GM18526 (cell line): ENCODE data around the gene MLLT1.

ENCODE experiments used
- POLR2A ChIP-seq: IDR thresholded peaks from 3 replicates; pipeline ENCODE4 v1.6.1; 2011; ENCODE audit not compliant: insufficient read length; ENCODE audit errors: extremely low read depth

The MLLT1 gene

GRCh38 chr19:6278740-6279619 lies 795 bp downstream of the MLLT1 start:
- no peak for TF ChIP-seq POLR2A

GRCh38 chr19:6278051-6278450 lies 1.7 kb downstream of the MLLT1 start:
- TF ChIP-seq POLR2A: no peak

GRCh38 chr19:6276447-6276846 lies 3.3 kb downstream of the MLLT1 start:
- TF ChIP-seq POLR2A: no peak

- TF ChIP-seq POLR2A: no peak
Observed at GRCh38 chr19:6275170-6275744, 4.5 kb downstream of the MLLT1 start.

- no peak for TF ChIP-seq POLR2A
Observed at GRCh38 chr19:6274756-6275155, 5.0 kb downstream of the MLLT1 start.

- no peak for TF ChIP-seq POLR2A
Observed at GRCh38 chr19:6273701-6274601, 5.8 kb downstream of the MLLT1 start.

- TF ChIP-seq POLR2A: no peak
Observed at GRCh38 chr19:6272913-6273600, 6.7 kb downstream of the MLLT1 start.

GRCh38 chr19:6272411-6272791 lies 7.4 kb downstream of the MLLT1 start:
- no peak for TF ChIP-seq POLR2A

GRCh38 chr19:6271721-6272410 lies 7.9 kb downstream of the MLLT1 start:
- TF ChIP-seq POLR2A: no peak

GRCh38 chr19:6271251-6271650 lies 8.5 kb downstream of the MLLT1 start:
- no peak for TF ChIP-seq POLR2A

GRCh38 chr19:6270822-6271221 lies 9.0 kb downstream of the MLLT1 start:
- TF ChIP-seq POLR2A: no peak

- TF ChIP-seq POLR2A: no peak
Observed at GRCh38 chr19:6270076-6270745, 9.6 kb downstream of the MLLT1 start.

- TF ChIP-seq POLR2A: no peak
Observed at GRCh38 chr19:6269101-6269886, 10.5 kb downstream of the MLLT1 start.
